CD4-positive, alpha-beta T cell treated with Interleukin-2 at 100 ng/mL for 4 hours (primary cell): ENCODE measurements around the gene CEBPA.
"Not testable (repeated sequence)": the region's sequence is repeated elsewhere in the genome, so short reads cannot be mapped to it uniquely, and the experiment has no call there.

Source experiments
- DNase-seq: peaks from one replicate; pipeline ENCODE4 v3.0.0-alpha.2; 2020; ENCODE audit warnings: low spot score

CEBPA gene

GRCh38 chr19:33324628-33325027 lies 22.3 kb upstream of the CEBPA start:
- DNase-seq: no peak

DNA sequence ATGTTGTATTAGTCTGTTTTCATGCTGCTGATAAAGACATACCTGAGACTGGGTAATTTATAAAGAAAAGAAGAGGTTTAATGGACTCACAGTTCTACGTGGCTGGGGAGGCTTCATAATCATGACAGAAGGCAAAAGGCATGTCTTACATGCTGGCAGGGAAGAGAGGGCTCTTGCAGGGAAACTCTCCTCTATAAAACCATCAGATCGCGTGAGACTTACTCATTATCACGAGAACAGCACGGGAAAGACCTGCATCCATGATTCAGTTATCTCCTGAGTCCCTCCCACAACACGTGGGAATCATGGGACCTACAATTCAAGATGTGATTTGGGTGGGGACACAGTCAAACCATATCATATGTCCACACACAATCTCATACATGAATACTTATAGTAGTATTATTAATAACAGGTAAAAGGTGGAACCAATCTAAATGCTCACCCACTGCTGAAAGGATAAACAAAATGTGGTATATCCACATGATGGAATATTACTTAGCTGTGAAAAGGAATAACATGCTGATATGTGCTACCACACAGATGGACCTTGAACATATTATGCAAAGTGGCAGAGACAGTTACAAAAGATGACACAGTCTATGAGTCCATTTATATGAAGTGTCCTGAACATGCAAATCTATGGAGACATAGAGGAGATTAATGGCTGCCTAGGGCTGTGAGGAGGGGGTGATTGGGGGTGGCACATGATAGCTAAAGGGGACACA lies 20.9 kb upstream of the CEBPA start:
- no peak for DNase-seq

DNA sequence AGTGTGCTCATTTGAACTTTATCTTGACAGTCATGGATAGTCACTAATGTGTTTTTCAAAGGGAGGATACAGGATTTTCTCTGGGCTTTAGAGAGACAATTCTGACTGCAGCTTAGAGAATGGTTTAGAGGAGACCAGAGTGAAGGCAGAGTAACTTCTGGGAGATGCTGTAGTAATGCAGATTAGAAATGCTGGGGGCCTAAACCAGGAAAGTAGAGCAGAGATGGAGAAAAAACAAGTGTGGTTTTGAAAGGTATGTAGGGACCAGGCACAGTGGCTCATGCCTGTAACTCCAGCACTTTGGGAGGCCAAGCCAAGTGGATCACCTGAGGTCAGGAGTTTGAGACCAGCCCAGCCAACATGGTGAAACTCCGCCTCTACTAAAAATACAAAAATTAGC lies 18.3 kb upstream of the CEBPA start:
- no peak for DNase-seq

DNA sequence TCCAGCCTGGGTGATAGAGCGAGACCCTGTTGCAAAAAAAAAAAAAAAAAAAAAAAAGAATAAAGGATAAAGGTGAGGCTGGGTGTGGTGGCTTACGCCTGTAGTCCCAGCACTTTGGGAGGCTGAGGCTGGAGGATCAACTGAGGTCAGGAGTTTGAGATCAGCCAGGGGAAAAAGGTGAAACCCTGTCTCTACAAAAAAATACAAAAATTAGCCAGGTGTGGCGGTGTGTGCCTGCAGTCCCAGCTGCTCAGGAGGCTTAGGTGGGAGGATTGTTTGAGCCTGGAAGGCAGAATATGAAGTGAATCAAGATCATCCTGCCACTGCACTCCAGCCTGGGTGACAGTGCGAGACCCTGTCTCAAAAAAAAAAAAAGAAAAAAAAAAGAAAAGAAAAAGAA lies 15.7 kb upstream of the CEBPA start:
- not testable (repeated sequence) for DNase-seq

DNA sequence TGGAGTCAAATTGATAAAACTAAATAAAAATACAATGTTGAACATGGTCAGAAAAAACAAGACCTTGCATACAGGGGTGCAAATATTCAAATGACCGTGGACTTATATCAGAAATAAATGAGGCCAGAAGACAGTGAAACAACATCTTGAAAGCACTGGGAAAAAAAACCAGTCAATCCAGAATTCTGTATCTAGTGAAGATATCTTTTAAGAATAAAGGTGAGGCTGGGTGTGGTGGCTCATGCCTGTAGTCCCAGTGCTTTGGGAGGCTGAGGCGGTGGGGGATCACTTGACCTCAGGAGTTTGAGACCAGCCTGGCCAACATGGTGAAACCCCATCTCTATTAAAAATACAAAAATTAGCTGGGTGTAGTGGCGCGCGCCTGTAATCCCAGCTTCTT lies 15.2 kb upstream of the CEBPA start:
- DNase-seq: no peak

DNA sequence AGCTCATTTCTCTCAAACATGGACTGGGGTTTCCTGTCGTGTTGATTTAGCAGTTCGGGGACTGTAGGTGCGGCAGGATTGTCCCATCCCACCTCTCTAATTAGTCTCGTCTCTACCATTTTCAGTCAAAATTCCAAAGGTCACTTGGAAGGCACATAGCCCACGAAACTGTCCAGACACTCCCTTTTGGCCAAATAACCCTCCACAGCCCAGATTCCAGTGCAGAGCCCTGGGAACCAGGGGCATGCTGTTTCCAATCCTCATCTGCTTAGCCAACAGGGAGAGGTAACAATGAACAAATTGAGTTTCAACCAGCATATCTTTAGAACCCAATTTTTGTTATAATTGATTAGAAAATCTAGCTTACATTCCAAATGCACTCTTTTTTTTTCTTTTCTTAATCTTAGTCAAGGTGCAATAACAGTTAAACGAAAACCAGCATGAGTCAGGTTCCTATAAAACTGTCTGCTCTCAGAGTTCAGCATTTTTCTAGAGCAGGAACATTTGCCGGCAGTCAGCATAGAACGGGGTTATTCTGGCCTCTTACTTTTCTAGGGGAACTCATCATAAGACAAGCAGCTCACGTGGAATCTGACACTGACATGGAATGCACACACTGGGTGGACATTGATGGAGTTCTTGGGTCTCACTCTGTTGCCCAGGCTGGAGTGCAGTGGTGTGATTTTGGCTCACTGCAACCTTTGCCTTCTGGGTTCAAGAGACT lies 14.4 kb upstream of the CEBPA start:
- no peak for DNase-seq

DNA sequence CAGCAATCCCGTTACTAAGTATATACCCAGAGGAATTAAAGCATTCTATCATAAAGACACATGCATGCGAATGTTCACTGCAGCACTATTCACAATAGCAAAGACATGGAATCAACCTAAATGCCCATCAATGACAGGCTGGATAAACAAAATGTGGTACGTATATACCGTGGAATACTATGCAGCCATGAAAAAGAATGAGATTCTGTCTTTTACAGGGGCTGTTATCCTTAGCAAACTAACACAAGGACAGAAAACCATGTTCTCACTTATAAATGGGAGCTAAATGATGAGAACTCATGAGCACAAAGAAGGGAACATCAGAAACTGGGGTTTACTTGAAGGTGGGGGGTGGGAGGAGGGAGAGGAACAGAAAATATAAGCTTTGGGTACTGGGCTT lies 10.5 kb upstream of the CEBPA start:
- not testable (repeated sequence) for DNase-seq

DNA sequence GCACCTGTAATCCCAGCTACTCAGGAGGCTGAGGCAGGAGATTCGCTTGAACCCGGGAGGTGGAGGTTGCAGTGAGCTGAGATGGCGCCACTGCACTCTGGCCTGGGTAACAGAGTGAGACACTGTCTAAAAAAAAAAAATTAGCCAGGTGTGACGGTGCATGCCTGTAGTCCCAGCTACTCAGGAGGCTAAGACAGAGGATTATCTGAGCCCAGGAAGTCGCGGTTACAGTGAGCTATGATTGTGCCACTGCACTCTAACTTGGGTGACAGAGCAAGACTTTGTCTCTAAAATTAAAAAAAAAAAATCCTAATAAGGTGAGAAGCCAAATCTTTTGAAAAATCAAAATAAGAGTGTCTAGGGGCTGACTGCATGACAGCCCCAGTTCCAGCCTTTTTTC lies 9.7 kb upstream of the CEBPA start:
- DNase-seq: no peak

- no peak for DNase-seq
These were observed 9.0 kb upstream of the CEBPA start for GRCh38 chr19:33311326-33311682.

GRCh38 chr19:33310606-33311325 lies 8.4 kb upstream of the CEBPA start:
- DNase-seq: no peak

GRCh38 chr19:33309826-33310225 lies 7.5 kb upstream of the CEBPA start:
- DNase-seq: no peak

GRCh38 chr19:33306853-33307792 lies 4.8 kb upstream of the CEBPA start:
- no peak for DNase-seq

GRCh38 chr19:33306191-33306590 lies 3.9 kb upstream of the CEBPA start:
- DNase-seq: no peak

GRCh38 chr19:33304760-33305647 lies 2.7 kb upstream of the CEBPA start:
- no peak for DNase-seq

GRCh38 chr19:33304371-33304759 lies 2.0 kb upstream of the CEBPA start:
- DNase-seq: no peak

- no peak for DNase-seq
These were observed 1.5 kb upstream of the CEBPA start for GRCh38 chr19:33303791-33304345.

DNA sequence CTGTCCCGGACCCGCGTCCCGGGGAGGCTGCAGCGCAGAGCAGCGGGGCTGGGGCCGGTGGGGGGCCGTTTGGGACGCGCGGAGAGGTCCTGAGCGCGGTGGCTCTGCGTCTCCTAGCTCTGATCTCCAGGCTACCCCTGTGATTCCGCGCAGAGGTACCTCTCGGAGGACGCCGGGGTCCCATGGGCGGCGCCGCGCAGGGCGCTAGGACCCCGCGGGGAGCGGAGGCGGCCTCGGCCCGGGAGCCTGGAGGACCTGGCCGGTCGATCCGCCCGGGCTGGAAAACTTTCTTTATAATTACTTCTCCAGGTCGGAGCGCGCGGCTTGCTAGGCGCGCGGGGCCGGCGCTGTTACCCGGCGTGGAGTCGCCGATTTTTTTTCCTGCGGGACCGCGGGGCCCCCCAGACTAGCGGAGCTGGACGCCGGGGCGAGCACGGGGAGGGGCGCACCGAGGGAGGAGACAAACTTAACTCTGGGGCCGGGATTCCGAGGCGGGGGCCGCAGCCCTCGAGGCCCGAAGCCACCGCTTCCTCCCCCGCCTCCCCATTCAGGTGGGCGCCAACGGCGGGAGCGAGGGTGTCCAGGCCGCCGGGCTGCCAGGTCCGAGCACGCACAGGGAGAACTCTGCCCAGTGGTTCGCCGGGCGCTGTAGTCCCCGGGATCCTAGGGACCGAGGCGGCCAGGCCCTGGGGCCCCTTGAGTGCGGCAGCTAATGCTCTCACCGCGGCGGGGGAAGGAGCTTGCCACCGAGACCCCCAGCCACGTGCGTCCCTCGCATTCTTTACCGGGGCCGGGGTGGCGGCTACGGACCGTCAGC lies 848 bp upstream of the CEBPA start:
- DNase-seq: no peak

GRCh38 chr19:33301900-33302174 lies 497 bp downstream of the CEBPA start:
- DNase-seq: no peak

DNA sequence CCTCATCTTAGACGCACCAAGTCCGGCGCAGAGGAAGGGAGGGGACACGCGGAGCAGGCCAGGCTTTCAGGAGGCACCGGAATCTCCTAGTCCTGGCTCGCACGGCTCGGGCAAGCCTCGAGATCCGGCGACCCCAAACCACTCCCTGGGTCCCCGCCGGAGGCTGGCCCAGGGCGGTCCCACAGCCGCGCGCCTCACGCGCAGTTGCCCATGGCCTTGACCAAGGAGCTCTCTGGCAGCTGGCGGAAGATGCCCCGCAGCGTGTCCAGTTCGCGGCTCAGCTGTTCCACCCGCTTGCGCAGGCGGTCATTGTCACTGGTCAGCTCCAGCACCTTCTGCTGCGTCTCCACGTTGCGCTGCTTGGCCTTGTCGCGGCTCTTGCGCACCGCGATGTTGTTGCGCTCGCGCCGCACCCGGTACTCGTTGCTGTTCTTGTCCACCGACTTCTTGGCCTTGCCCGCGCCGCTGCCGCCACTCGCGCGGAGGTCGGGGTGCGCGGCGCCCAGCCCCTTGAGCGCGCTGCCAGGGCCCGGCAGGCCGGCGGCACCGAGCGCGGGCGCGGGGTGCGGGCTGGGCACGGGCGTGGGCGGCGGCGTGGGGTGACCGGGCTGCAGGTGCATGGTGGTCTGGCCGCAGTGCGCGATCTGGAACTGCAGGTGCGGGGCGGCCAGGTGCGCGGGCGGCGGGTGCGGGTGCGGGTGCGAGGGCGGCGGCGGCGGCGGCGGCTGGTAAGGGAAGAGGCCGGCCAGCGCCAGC lies 1.0 kb downstream of the CEBPA start:
- no peak for DNase-seq

GRCh38 chr19:33300894-33301143 lies 1.5 kb downstream of the CEBPA start:
- DNase-seq: no peak
